ENCODE results near the gene TMEM30B. TPM values are rescaled to one million over a fixed set of nuclear protein-coding genes. Genes with fewer than 3 reads are reported as not detected.

TMEM30B gene
- total and polyA plus RNA-seq, 2 of the 8 experiments (the other 6 are each of a cell fraction or from before 2014, with no cell fraction given), result 11.2 to 18.7 TPM

- no peaks in the 10 kb centered on the region for H3K36me3 ChIP-seq (ENCODE audit: control insufficient read depth in 2 of 4, insufficient read depth in 4 of 4, low read length in 3 of 4)
- peak overlapping the region; percentile 7; the same call in 1 of the 2 replicates for H2BK12ac ChIP-seq (ENCODE audit: low read depth, low read length)
- H2AK5ac ChIP-seq (ENCODE audit: low read depth, low read length), result no peak overlapping the region
- H4K8ac ChIP-seq (ENCODE audit: extremely low read depth, insufficient read depth, low read length), result peak overlapping the region; percentile 92
- peaks cover 2 to 5% of the 10 kb centered on the region in 2 experiments for H4K20me1 ChIP-seq (replicated peaks in 1 of 2; ENCODE audit: control insufficient read depth in 1 of 2, insufficient read depth in 2 of 2, low read length in 2 of 2)
- no peak overlapping the region for H3K4ac ChIP-seq (replicated peaks; ENCODE audit: insufficient read length, low read depth, low read length)
- no peaks in the 10 kb centered on the region for H3K79me1 ChIP-seq (ENCODE audit: low read depth, low read length)
- peaks cover 0 to 4% (median 1%) of the 10 kb centered on the region in 4 experiments; a peak in 3 of 7 replicates for H3K4me1 ChIP-seq (replicated peaks in 1 of 4; ENCODE audit: control insufficient read depth in 3 of 4, insufficient read depth in 4 of 4, low read length in 3 of 4)
- no peak overlapping the region for H2BK20ac ChIP-seq (ENCODE audit: low read length)
- H3K23me2 ChIP-seq (ENCODE audit: low read depth, low read length), result peaks cover 10% of the 10 kb centered on the region; the same call in 1 of the 2 replicates
- H4K91ac ChIP-seq (replicated peaks; ENCODE audit: insufficient read length, low read length), result no peak overlapping the region
- ChIA-PET POLR2A (ENCODE audit: partially characterized antibody) (interaction anchor here (1.2 kb wide), 1 partner anchor 9 kb away, joined by 4 read pairs; no protein-coding TSS in a partner anchor), CTCF (ENCODE audit: partially characterized antibody) (interaction anchor here (1.0 to 7.0 kb wide), 8 partner anchors 11 to 190 kb away, joined by 3 to 52 read pairs (median 3); no protein-coding TSS in a partner anchor)
- peak overlapping the region; percentile 59 to 74 (median 62) for H3K4me3 ChIP-seq (ENCODE audit: extremely low read depth in 1 of 4, insufficient read depth in 2 of 4, low read depth in 3 of 4, low read length in 4 of 4)
- peak overlapping the region in 3 of 4 experiments; percentile 10 to 70 (median 27); a peak in 3 of 7 replicates for H3K9ac ChIP-seq (replicated peaks in 1 of 4; ENCODE audit: extremely low read depth in 1 of 4, low read depth in 3 of 4, low read length in 3 of 4)
- H3K4me2 ChIP-seq (ENCODE audit: insufficient read depth in 1 of 2, low read depth in 2 of 2, low read length in 2 of 2), result peak overlapping the region; percentile 77 to 81
- 3% methylated on average over 60 of the region's 81 CpGs; no CpG with 5 or more reads in 1 of the 2 experiments for WGBS, 2 experiments (ENCODE audit: extremely low coverage in 1 of 2, insufficient coverage in 1 of 2, insufficient read length in 1 of 2, insufficient replicate concordance in 2 of 2, low coverage in 1 of 2, low lambda C conversion rate in 2 of 2, missing lambda C conversion rate in 1 of 2)
- no peak overlapping the region for H4K5ac ChIP-seq (ENCODE audit: insufficient read length, low read depth, low read length)
- peak overlapping the region; percentile 90; the same call in 1 of the 2 replicates for H2BK15ac ChIP-seq (ENCODE audit: low read length)
- peak overlapping the region; percentile 75; the same call in 1 of the 2 replicates for H2BK5ac ChIP-seq (ENCODE audit: low read depth, low read length)
- H3K23ac ChIP-seq (ENCODE audit: insufficient read length), result no peak overlapping the region
- H3K79me2 ChIP-seq (ENCODE audit: control insufficient read depth in 1 of 2, insufficient read depth in 2 of 2, low read length in 2 of 2), result no peaks in the 10 kb centered on the region
- H3K9me3 ChIP-seq (ENCODE audit: insufficient read depth in 2 of 2, low read depth in 1 of 2, low read length in 1 of 2), result no peaks in the 10 kb centered on the region
- peak overlapping the region; percentile 84 for H3K56ac ChIP-seq (replicated peaks; ENCODE audit: insufficient read length, low read depth, low read length)
- DNase-seq (ENCODE audit: low read depth in 1 of 2, low spot score in 2 of 2) (peak in 1 of 2 experiments; percentile 79), FAIRE-seq (no peak)
- 0 out of 2 replicates have a peak overlapping the region, but pooled peaks have one; percentile 54 for H3K18ac ChIP-seq (ENCODE audit: extremely low read depth, low read length)
- no peak overlapping the region for H3K27ac ChIP-seq (ENCODE audit: low read depth, low read length)
- H2AFZ ChIP-seq (ENCODE audit: low read length), result peak overlapping the region; percentile 67; the same call in 1 of the 2 replicates
- peaks cover 11 to 22% (median 19%) of the 10 kb centered on the region in 4 experiments; a peak in 6 of 7 replicates for H3K27me3 ChIP-seq (replicated peaks in 1 of 4; ENCODE audit: control insufficient read depth in 3 of 4, extremely low read depth in 1 of 4, insufficient read depth in 3 of 4, low read length in 3 of 4)
- H2BK120ac ChIP-seq (replicated peaks; ENCODE audit: low read depth, low read length), result no peak overlapping the region
- no peak overlapping the region for H3K14ac ChIP-seq (ENCODE audit: insufficient read length)
- TF ChIP-seq USF2 (IDR thresholded peaks at IDR 0.05; ENCODE audit: low read length) (no peak), KDM1A (IDR thresholded peaks at IDR 0.05; ENCODE audit: borderline replicate concordance, low read length) (peak; percentile 68), RFX5 (IDR thresholded peaks at IDR 0.05; ENCODE audit: borderline replicate concordance, low read depth, low read length) (no peak), CHD1 (IDR thresholded peaks at IDR 0.05; ENCODE audit: low read depth, low read length) (no peak), CTBP2 (IDR thresholded peaks at IDR 0.05; ENCODE audit: borderline replicate concordance, insufficient read depth, insufficient read length, low read length) (no peak), RAD21 (IDR thresholded peaks at IDR 0.05 in 1 of 2, conservative IDR thresholded peaks at IDR 0.05 in 1 of 2; ENCODE audit: low read depth in 2 of 2, low read length in 2 of 2) (no peak), CBX5 (IDR thresholded peaks at IDR 0.05; ENCODE audit: low read depth, low read length) (no peak), NRF1 (IDR thresholded peaks at IDR 0.05; ENCODE audit: low read depth, low read length) (no peak), MAFK (IDR thresholded peaks at IDR 0.05; ENCODE audit: low read depth, low read length) (no peak), RXRA (IDR thresholded peaks at IDR 0.05; ENCODE audit: insufficient read depth, low read depth, low read length) (no peak)
Measured at GRCh38 chr14:61280526-61281185, 482 bp downstream of the TMEM30B start.

All from H1 (cell line).